Measurements from ENCODE around the gene NDUFA11.
"Not testable (repeated sequence)": the region's sequence is repeated elsewhere in the genome, so short reads cannot be mapped to it uniquely, and the experiment has no call there.

The NDUFA11 gene

GRCh38 chr19:5857203-5858081, 46.1 kb downstream of the NDUFA11 start:
- DNase-seq (ENCODE audit: low spot score): no peak

- not testable (repeated sequence) for DNase-seq (ENCODE audit: low spot score)
Measured at GRCh38 chr19:5855151-5855550, 48.4 kb downstream of the NDUFA11 start.

GRCh38 chr19:5854121-5854520, 49.5 kb downstream of the NDUFA11 start:
- not testable (repeated sequence) for DNase-seq (ENCODE audit: low spot score)

GRCh38 chr19:5851302-5851701, 52.3 kb downstream of the NDUFA11 start, which contains the start of gene FUT3:
FUT3 (minus strand) TSS chr19:5851449.
- DNase-seq (ENCODE audit: low spot score): no peak

- no peak for DNase-seq (ENCODE audit: low spot score)
Measured at GRCh38 chr19:5850743-5851293, 52.8 kb downstream of the NDUFA11 start.

- no peak for DNase-seq (ENCODE audit: low spot score)
Measured at GRCh38 chr19:5850189-5850588, 53.4 kb downstream of the NDUFA11 start.

GRCh38 chr19:5848621-5849020, 55.0 kb downstream of the NDUFA11 start:
- not testable (repeated sequence) for DNase-seq (ENCODE audit: low spot score)

- not testable (repeated sequence) for DNase-seq (ENCODE audit: low spot score)
Measured at GRCh38 chr19:5847846-5848245, 55.7 kb downstream of the NDUFA11 start.
